Measurements from ENCODE around the gene EN2. TPM values are rescaled to one million over a fixed set of nuclear protein-coding genes. Genes with fewer than 3 reads are reported as not detected.

The EN2 gene
- total RNA-seq, 1 experiment from 2014 or later, result 1.5 TPM

DNA sequence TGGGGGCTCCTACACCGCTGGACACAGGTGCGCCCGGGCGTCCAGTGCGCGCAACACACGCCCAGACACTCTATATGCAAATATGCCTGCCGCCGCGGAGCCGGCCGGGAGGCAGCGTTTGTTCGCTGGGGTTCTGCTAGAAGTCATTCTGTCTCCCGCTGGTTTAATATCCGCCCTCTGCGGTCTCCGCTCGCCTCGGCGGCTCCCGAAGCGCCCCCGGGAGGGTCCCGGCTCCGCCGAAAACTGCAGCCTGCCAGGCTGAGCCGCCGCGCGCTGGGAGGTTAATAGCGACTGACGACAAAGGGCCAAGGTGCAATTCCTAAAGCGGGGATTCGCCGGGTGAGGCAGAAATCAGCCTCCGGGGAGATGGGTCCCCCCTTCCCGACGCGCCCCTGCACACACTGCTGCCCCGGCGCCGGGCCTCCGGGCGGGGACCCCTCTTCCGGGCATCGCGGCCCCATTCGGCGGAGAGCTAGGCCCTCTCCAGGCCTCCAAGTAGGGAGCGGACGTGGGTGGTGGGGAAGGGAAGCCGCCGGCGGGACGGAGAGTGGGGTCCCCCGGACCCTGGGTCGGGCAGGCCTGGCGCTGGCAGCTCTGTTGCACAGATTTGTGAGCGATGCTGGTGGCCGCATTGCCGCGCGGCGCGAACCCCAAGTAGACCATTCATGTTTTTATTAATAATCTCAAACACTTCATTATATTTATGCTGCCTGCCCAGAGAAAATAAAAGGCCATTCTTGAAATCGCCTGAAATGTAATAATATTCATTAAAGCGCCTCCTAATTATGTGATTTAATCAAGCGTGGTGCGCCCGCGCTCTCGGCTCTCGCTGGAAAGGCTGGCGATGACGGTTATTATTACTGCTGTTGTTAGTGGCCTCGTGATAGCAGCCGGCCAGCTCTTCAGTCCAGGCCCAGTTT, 9.1 kb downstream of the EN2 start:
- no peak overlapping the region for H3K4me3 ChIP-seq (ENCODE audit: low read depth in 2 of 2, low read length in 2 of 2)
- no peak for ATAC-seq
- POLR2A ChIA-PET, result no interaction called here

DNA sequence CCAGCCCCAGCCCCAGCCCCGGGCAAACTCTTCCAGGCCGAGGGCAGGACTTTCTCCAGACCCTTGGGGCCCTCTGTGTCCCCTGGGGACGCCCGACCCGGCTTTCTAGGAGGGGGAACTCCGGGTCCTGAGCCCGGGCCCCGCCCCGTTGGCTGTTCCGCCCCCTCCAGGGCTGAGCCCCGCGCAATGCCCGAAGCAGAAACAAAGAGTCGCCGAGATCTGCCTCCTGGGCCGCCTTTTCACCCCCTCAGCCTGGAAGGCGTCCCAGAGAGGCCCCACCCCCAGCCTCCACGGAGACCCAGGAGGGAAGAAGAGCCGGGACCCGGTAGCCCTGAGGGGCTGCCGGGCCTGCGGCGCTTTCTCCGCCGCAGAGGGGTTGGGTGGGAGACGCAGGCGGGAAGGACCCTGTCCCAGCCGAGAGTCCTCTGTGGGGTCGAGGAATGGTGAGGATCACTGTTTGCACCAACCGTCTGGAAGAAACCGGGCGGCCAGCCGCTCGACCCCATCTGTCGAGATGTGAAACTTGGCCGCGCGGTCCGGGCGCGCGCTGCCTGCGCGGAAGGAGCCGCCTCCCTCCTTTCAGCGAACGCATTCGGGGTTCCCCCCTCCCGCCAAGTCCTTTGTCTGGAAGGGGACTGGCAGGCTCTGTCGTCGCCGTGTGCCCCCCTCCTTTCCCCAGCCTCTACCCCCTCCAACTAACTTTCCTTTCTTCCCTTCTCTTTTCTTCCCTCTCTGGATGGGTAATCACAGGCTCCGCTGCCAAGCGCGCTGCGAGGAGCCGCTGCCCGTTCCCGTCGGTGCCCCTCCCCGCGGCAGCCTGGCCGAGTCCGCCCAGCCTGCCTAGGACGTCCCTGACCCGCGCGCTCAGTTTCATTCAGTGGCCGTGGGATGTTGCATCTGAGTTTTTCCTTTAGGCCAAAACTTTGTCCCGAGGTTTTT, 10.2 kb downstream of the EN2 start:
- Histone ChIP-seq H3K27me3 (ENCODE audit: control insufficient read depth, insufficient read depth, low read length) (peaks cover 7% of the 10 kb centered on the region; the same call in 1 of the 2 replicates), H3K4me1 (ENCODE audit: control insufficient read depth, insufficient read depth, low read length) (no peaks in the 10 kb centered on the region; the same call in 1 of the 2 replicates), H3K4me3 (ENCODE audit: low read depth in 2 of 2, low read length in 2 of 2) (peak overlapping the region; percentile 19 to 28), H3K9me3 (ENCODE audit: control insufficient read depth, insufficient read depth, low read depth, low read length) (no peaks in the 10 kb centered on the region), H3K27ac (ENCODE audit: low read length) (no peak overlapping the region), H3K36me3 (ENCODE audit: control insufficient read depth, insufficient read depth, low read length) (no peaks in the 10 kb centered on the region)
- in situ Hi-C loops (cut with HindIII; ENCODE audit: low pct_unique_long_range_greater_than_20kb, low sequenced_read_pairs) (no loop called here), intact Hi-C loops (cut with micrococcal nuclease; ENCODE audit: unreplicated experiment) (no loop called here)
- ChIA-PET POLR2A (no interaction called here), CTCF (no interaction called here)
- ATAC-seq, result peak; percentile 65
- TF ChIP-seq TCF7L2 (IDR thresholded peaks at IDR 0.05; ENCODE audit: low read depth, low read length) (0 out of 2 replicates have a peak, but pooled peaks have one; percentile 35), REST (IDR thresholded peaks at IDR 0.05; ENCODE audit: insufficient read depth in 1 of 2, low read depth in 2 of 2, low read length in 1 of 2) (no peak)
- no peak for DNase-seq (ENCODE audit: low read depth, low spot score)
- no TSS peak for BruUV-seq (replicated peaks)

More for the DNA sequence above, 9.1 kb downstream of the EN2 start:
- Histone ChIP-seq H3K27me3 (ENCODE audit: control insufficient read depth, insufficient read depth, low read length) (peaks cover 5% of the 10 kb centered on the region; the same call in 1 of the 2 replicates), H3K27ac (ENCODE audit: low read length) (no peak overlapping the region), H3K36me3 (ENCODE audit: control insufficient read depth, insufficient read depth, low read length) (no peaks in the 10 kb centered on the region), H3K4me1 (ENCODE audit: control insufficient read depth, insufficient read depth, low read length) (no peaks in the 10 kb centered on the region; the same call in 1 of the 2 replicates), H3K9me3 (ENCODE audit: control insufficient read depth, insufficient read depth, low read depth, low read length) (no peaks in the 10 kb centered on the region)
- no TSS peak for BruUV-seq (replicated peaks)
- no peak for DNase-seq (ENCODE audit: low read depth, low spot score)
- TF ChIP-seq SIN3A (IDR thresholded peaks at IDR 0.05; ENCODE audit: borderline replicate concordance, insufficient read depth, low read depth, low read length), result no peak
- in situ Hi-C loops (cut with HindIII; ENCODE audit: low pct_unique_long_range_greater_than_20kb, low sequenced_read_pairs) (no loop called here), intact Hi-C loops (cut with micrococcal nuclease; ENCODE audit: unreplicated experiment) (no loop called here)
- CTCF ChIA-PET, result no interaction called here

- in situ Hi-C loops (cut with HindIII; ENCODE audit: low pct_unique_long_range_greater_than_20kb, low sequenced_read_pairs) (no loop called here), intact Hi-C loops (cut with micrococcal nuclease; ENCODE audit: unreplicated experiment) (no loop called here)
- no peak for TF ChIP-seq POLR2AphosphoS5 (IDR thresholded peaks at IDR 0.05; ENCODE audit: low read depth, low read length)
- no peak for TF ChIP-seq REST (IDR thresholded peaks at IDR 0.05; ENCODE audit: insufficient read depth in 1 of 2, low read depth in 2 of 2, low read length in 1 of 2)
- no peak for TF ChIP-seq TCF7L2 (IDR thresholded peaks at IDR 0.05; ENCODE audit: low read depth, low read length)
- TF ChIP-seq SIN3A (IDR thresholded peaks at IDR 0.05; ENCODE audit: borderline replicate concordance, insufficient read depth, low read depth, low read length), result no peak
- no peak for TF ChIP-seq CTCF (IDR thresholded peaks at IDR 0.05)
- H3K4me3 ChIP-seq (ENCODE audit: low read depth in 2 of 2, low read length in 2 of 2), result peak overlapping the region; percentile 19 to 28
- H3K27me3 ChIP-seq (ENCODE audit: control insufficient read depth, insufficient read depth, low read length), result peaks cover 7% of the 10 kb centered on the region; the same call in 1 of the 2 replicates
- no TSS peak for BruUV-seq (replicated peaks)
- DNase-seq (ENCODE audit: low read depth, low spot score) (no peak), ATAC-seq (no peak)
- no peaks in the 10 kb centered on the region for H3K9me3 ChIP-seq (ENCODE audit: control insufficient read depth, insufficient read depth, low read depth, low read length)
- ChIA-PET POLR2A (no interaction called here), CTCF (no interaction called here)
- no peaks in the 10 kb centered on the region; the same call in 1 of the 2 replicates for H3K4me1 ChIP-seq (ENCODE audit: control insufficient read depth, insufficient read depth, low read length)
- no peaks in the 10 kb centered on the region for H3K36me3 ChIP-seq (ENCODE audit: control insufficient read depth, insufficient read depth, low read length)
- no peak overlapping the region for H3K27ac ChIP-seq (ENCODE audit: low read length)
Measured at GRCh38 chr7:155468785-155469148, 10.8 kb downstream of the EN2 start.

Data from Panc1 (cell line).